Right atrium auricular region (tissue), 2 donors: ENCODE measurements around the gene GLB1L2. TPM values are rescaled to one million over a fixed set of nuclear protein-coding genes. Genes with fewer than 3 reads are reported as not detected.
"Not testable (repeated sequence)": the region's sequence is repeated elsewhere in the genome, so short reads cannot be mapped to it uniquely, and the experiment has no call there.

ENCODE experiments used
- DNase-seq: peaks from one replicate; pipeline ENCODE4 v3.0.0-alpha.2; 2019; ENCODE audit warnings: low spot score
- H3K27ac ChIP-seq, 2 donors: fragments of 200-600 bp; sonication (generic); 1 replicate in 1 of 2; 2 replicates in 1 of 2; pipeline ENCODE4 v1.5.1; 2016 to 2019
- H3K27me3 ChIP-seq, 2 donors: fragments of 200-600 bp; sonication (generic); one replicate each; pipeline versions ENCODE4 v1.5.1 to v1.6.0; 2017 to 2019
- H3K36me3 ChIP-seq: fragments of 200-600 bp; sonication (generic); one replicate; pipeline ENCODE4 v1.5.1; 2016
- H3K4me1 ChIP-seq, 2 donors: fragments of 200-600 bp; sonication (generic); one replicate each; pipeline versions ENCODE4 v1.5.1 to v1.6.0; 2017 to 2019
- H3K4me3 ChIP-seq, 2 donors: fragments of 200-600 bp; sonication (generic); 1 replicate in 1 of 2; 2 replicates in 1 of 2; pipeline ENCODE4 v1.5.1; 2017 to 2019; ENCODE audit warnings: mild to moderate bottlenecking in 1 of 2, moderate library complexity in 1 of 2
- H3K9me3 ChIP-seq, 2 donors: fragments of 200-600 bp; sonication (generic); one replicate each; pipeline ENCODE4 v1.5.1; 2019
- total RNA-seq, 2 donors: library from RNA; depleted of rRNA; stranded (reverse); fragments of >200 nt; gene quantifications; one replicate each; pipeline ENCODE4 v1.1.0, GENCODE V29; 2016
- TF ChIP-seq, protein P1 (sequence below), 2 donors: fragments of 200-600 bp; sonication (generic); IDR thresholded peaks; one replicate each; pipeline ENCODE4 v1.5.1; 2019; ENCODE audit warnings: antibody characterized with exemption in 2 of 2

The GLB1L2 gene, protein sequence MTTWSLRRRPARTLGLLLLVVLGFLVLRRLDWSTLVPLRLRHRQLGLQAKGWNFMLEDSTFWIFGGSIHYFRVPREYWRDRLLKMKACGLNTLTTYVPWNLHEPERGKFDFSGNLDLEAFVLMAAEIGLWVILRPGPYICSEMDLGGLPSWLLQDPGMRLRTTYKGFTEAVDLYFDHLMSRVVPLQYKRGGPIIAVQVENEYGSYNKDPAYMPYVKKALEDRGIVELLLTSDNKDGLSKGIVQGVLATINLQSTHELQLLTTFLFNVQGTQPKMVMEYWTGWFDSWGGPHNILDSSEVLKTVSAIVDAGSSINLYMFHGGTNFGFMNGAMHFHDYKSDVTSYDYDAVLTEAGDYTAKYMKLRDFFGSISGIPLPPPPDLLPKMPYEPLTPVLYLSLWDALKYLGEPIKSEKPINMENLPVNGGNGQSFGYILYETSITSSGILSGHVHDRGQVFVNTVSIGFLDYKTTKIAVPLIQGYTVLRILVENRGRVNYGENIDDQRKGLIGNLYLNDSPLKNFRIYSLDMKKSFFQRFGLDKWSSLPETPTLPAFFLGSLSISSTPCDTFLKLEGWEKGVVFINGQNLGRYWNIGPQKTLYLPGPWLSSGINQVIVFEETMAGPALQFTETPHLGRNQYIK
- 1 to 10 TPM in 1 of 2 donors, under 1 TPM in 1; 0.22 to 2.4 TPM for total RNA-seq

DNA sequence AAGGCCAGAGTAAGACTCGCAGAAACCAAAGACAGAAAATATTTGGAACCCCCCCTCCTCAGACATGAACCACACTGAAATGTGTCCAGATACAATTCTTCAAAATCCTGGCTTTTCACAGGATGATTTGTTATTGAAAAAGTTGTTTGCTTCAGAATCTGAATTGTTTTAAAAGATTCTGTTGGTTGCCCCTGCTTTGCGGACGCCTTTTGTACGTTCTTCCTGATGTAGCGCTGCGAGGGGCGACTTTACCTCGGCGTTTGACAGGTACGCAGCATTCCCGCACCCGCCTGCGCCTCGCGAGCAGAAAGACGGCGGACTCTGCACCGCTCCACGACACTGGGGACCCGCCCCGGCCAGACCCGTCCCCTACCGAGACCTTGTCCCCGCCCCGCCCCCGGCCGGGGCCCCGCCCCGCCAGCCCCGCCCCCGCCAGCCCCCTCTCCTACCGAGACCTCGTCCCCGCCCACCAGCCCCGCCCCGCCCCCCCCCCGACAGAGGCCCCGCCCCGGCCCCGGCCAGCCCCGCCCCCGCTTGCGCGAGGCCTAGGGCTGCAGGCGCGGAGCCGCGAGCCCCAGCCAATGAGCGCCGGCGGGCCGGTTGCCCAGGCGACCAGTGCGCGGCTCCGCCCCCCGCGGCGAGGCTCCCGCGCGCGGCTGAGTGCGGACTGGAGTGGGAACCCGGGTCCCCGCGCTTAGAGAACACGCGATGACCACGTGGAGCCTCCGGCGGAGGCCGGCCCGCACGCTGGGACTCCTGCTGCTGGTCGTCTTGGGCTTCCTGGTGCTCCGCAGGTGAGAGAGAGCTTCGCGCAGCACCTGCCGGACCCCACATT lies at the start of gene GLB1L2:
Gene GLB1L2, plus strand, starts transcription at position 635 of the 835 bp plus-strand sequence. Its CDS starts 74 bp downstream, at position 709.
- Histone ChIP-seq H3K9me3 (no peaks in the 10 kb centered on the region), H3K36me3 (no peaks in the 10 kb centered on the region), H3K4me1 (peaks cover 0 to 11% of the 10 kb centered on the region in 2 donors), H3K27me3 (peaks cover 0 to 5% of the 10 kb centered on the region in 2 donors), H3K4me3 (peak within 1 kb of the TSS; percentile 39 to 54), H3K27ac (no peak within 1 kb of the TSS)
- DNase-seq = no peak
- TF ChIP-seq, protein P1, sequence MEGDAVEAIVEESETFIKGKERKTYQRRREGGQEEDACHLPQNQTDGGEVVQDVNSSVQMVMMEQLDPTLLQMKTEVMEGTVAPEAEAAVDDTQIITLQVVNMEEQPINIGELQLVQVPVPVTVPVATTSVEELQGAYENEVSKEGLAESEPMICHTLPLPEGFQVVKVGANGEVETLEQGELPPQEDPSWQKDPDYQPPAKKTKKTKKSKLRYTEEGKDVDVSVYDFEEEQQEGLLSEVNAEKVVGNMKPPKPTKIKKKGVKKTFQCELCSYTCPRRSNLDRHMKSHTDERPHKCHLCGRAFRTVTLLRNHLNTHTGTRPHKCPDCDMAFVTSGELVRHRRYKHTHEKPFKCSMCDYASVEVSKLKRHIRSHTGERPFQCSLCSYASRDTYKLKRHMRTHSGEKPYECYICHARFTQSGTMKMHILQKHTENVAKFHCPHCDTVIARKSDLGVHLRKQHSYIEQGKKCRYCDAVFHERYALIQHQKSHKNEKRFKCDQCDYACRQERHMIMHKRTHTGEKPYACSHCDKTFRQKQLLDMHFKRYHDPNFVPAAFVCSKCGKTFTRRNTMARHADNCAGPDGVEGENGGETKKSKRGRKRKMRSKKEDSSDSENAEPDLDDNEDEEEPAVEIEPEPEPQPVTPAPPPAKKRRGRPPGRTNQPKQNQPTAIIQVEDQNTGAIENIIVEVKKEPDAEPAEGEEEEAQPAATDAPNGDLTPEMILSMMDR (IDR thresholded peaks at IDR 0.05) = no peak

DNA sequence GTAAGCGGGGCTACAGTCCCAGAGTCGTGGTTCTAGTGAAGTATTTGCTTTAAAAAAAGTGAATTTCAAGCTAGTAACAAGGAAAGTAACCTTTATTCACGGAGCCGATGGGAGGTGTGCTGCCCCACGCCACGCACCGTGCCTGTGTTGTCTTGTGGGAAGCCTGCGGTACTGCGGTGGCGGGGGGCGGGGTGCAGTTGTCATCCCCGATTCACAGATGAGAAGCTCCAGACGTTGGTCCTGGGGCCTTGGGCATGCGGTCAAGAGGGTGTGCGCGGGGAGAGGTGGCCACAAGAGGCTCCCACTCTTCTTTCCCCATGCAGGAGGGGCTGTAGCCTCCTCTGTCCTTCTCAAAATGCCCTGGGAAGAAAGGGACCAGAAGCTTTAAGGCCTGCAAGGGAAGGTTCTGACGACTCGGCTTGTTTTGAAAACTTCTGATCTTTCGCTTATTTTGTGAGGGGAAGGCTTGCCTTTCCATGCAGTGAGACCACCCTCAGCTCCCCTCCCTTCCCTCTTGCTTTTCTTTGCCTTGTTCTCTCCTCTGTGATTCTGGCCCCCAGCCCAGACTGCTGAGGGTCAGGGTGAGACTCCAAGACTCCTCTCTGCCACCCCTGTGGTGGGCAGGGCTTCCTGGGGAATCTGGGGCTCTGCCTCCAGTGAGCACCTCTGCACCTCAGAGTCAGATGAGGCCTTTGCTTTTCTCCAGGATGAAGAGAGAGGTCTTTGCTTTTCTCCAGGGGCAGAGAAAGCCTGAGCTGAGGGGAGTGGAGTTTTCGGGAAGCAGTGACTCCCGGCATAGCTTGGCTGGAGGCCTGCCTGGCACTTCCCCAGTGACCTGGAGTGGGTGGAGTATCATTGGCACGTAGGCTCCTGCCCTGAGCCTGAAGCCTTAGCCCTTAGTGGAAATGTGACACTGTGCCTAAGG lies 49.4 kb upstream of the GLB1L2 start:
- no peak overlapping the region for H3K4me3 ChIP-seq
- DNase-seq = peak; percentile 36
- H3K4me1 ChIP-seq = peaks cover 0 to under 1% of the 10 kb centered on the region in 2 donors
- H3K27ac ChIP-seq = no peak overlapping the region
- peaks cover 0 to 5% of the 10 kb centered on the region in 2 donors for H3K27me3 ChIP-seq
- TF ChIP-seq, protein P1 (IDR thresholded peaks at IDR 0.05) = no peak
- no peaks in the 10 kb centered on the region for H3K36me3 ChIP-seq
- H3K9me3 ChIP-seq = no peaks in the 10 kb centered on the region

DNA sequence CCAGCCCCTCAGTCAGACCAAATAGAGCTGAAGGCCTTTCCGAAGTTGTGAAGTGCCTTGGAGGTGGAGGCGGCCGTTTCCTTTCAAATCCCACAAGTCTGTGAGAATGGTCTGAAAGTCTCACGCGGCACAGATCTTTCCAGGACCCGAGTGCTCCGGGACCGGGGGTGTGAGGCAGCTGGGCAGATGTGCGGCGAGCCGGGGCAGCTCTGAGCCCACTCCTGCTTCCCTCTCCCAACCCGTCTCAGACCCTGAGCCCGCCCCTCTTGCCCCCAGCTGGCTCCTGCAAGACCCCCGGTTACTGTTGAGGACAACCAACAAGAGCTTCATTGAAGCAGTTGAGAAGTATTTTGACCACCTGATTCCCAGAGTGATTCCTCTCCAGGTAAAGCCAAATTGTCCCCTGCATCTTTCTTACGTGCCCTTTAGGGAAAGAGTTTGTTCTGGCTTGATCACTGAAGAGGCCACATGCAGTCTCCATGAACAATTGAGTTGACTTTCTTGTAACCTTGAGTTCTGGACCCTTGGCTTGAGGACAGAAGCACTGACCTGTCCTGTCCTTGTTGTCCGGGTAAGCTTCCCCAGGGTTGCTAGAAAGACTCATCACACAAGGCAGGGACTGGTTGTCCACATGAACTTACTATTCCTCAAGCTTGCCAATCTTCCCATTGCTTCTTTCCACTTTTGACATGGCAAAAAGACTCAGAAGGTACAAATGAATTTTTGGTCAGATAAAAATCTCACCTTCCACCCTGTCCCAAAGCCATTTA lies 48.1 kb upstream of the GLB1L2 start:
- TF ChIP-seq, protein P1 (IDR thresholded peaks at IDR 0.05) = no peak
- Histone ChIP-seq H3K9me3 (no peaks in the 10 kb centered on the region), H3K27ac (no peak overlapping the region), H3K4me1 (no peaks in the 10 kb centered on the region), H3K27me3 (no peaks in the 10 kb centered on the region), H3K4me3 (no peak overlapping the region), H3K36me3 (no peaks in the 10 kb centered on the region)
- DNase-seq = peak; percentile 47

DNA sequence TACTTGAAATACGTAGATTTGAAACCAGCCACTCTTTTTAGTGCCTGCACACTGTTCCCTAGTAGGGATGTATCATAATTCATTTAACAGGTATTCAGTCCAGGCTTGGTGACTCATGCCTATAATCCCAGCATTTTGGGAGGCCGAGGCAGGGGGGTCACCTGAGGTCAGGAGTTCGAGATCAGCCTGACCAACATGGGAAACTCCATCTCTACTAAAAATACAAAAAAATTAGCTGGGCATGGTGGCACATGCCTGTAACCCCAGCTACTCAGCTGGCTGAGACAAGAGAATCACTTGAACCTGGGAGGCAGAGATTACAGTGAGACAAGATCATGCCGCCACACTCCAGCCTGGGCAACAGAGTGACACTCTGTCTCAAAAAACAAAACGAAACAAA lies 47.4 kb upstream of the GLB1L2 start:
- H3K36me3 ChIP-seq, H3K27ac ChIP-seq, H3K4me1 ChIP-seq, H3K9me3 ChIP-seq, H3K27me3 ChIP-seq, H3K4me3 ChIP-seq: not testable (repeated sequence)
- DNase-seq = peak; percentile 21

DNA sequence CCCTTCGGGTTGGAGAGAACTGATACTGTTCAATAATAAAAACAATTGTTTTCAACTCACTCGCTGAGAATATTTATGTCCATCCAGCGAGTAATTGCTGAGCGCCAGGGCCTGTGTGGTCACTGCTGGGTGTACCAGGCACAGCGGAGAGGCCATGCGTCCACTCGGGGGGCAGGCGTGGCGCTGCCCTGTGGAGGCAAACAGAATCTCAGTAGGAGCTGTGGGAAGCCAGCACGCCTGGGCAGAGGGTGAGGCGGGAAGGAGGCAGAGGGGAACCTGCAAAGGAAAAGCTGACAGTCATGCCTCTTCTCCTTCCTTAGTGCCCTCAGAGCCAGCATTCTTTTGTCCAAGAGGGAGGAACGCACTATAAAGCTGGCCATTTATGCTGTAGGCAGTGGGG lies 44.2 kb upstream of the GLB1L2 start:
- Histone ChIP-seq H3K9me3 (no peaks in the 10 kb centered on the region), H3K4me3 (no peak overlapping the region)
- TF ChIP-seq, protein P1 (IDR thresholded peaks at IDR 0.05) = no peak

More for the DNA sequence above, 44.2 kb upstream of the GLB1L2 start:
- H3K36me3 ChIP-seq = no peaks in the 10 kb centered on the region
- H3K27me3 ChIP-seq = no peaks in the 10 kb centered on the region
- DNase-seq = peak; percentile 43
- H3K27ac ChIP-seq = no peak overlapping the region
- H3K4me1 ChIP-seq = no peaks in the 10 kb centered on the region
